ENCODE data around the gene ACAP1. TPM values are rescaled to one million over a fixed set of nuclear protein-coding genes. Genes with fewer than 3 reads are reported as not detected.

ACAP1 gene
- total RNA-seq, 1 donor from 2014 or later = 0.26 TPM

DNA sequence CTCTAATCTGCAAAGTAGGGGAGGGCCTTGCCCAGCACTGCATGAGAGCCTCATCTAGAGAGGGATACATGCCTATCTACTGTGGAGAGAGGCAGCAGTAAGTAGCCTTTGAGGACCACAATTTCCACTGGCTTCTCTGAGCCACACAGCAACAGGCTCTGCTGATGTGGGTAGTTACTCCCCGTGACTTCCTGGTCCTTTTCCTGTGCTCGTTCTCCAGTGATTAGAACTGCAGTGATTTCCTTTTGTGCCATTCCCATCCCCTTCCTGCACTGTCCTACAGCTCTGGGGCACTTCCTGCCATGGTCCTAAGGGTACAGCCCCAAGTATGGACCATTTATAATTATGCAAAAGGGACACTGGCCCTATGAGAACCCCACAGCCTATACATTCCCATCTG lies 55.0 kb downstream of the ACAP1 start:
- Histone ChIP-seq H3K27me3 (ENCODE audit: control insufficient read depth, insufficient read depth, low read length) (no peaks in the 10 kb centered on the region), H3K36me3 (ENCODE audit: control insufficient read depth, insufficient read depth, low read length) (peaks cover 38% of the 10 kb centered on the region), H3K4me3 (ENCODE audit: low read depth, low read length) (no peak overlapping the region)
- no peak for FAIRE-seq
- DNase-seq (ENCODE audit: low read depth) = no peak
- TF ChIP-seq, protein P1, sequence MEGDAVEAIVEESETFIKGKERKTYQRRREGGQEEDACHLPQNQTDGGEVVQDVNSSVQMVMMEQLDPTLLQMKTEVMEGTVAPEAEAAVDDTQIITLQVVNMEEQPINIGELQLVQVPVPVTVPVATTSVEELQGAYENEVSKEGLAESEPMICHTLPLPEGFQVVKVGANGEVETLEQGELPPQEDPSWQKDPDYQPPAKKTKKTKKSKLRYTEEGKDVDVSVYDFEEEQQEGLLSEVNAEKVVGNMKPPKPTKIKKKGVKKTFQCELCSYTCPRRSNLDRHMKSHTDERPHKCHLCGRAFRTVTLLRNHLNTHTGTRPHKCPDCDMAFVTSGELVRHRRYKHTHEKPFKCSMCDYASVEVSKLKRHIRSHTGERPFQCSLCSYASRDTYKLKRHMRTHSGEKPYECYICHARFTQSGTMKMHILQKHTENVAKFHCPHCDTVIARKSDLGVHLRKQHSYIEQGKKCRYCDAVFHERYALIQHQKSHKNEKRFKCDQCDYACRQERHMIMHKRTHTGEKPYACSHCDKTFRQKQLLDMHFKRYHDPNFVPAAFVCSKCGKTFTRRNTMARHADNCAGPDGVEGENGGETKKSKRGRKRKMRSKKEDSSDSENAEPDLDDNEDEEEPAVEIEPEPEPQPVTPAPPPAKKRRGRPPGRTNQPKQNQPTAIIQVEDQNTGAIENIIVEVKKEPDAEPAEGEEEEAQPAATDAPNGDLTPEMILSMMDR (IDR thresholded peaks at IDR 0.05; ENCODE audit: insufficient read depth, low read length, severe bottlenecking) = no peak

DNA sequence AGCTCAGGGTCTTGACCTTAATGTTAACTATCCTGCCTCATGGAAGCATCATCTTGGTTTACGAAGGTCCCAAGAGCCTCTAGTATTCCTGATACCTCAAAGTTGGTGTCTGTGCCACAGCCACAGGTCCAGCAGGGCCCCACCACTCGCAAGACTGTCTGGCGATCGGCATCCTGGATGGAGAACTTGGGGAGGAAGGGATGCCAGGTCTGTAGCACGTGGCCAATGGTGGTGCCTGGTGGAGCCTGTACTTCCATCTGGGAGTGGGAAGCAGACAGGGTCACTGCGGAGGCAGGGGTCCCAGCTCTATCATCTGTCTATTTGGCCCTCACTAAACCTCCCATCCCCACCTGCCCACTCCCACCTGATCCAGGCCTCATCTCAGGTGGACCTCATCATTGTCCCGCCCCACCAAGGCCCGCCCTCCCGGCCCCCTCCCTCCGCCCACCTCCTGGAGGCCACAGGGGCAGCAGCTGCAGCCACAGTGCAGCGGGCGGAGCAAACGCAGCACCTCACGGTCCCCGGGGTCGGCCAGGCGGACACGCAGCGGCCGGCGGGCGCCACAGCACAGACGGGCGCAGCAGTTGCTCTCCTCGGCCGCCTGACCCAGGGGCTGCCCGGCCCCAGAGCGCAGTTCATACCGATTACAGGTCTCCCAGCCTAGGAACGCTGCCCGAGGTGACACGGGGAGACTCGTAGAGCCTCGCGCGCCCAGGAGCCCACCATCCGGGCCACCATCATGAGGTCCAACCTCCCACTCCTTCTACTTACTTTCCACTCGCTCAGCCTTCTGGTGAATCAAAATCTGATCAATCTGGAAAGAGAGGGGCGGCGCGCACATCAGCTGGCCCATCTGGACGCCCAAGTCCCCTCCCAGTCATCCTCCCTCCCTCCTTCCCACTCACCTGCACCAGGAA lies 56.6 kb downstream of the ACAP1 start:
- Histone ChIP-seq H3K4me3 (ENCODE audit: low read depth, low read length) (peak overlapping the region; percentile 82), H3K27me3 (ENCODE audit: control insufficient read depth, insufficient read depth, low read length) (no peaks in the 10 kb centered on the region), H3K36me3 (ENCODE audit: control insufficient read depth, insufficient read depth, low read length) (peaks cover 32% of the 10 kb centered on the region)
- TF ChIP-seq, protein P1 (IDR thresholded peaks at IDR 0.05; ENCODE audit: insufficient read depth, low read length, severe bottlenecking) = no peak
- DNase-seq (ENCODE audit: low read depth) (no peak), FAIRE-seq (no peak)

DNA sequence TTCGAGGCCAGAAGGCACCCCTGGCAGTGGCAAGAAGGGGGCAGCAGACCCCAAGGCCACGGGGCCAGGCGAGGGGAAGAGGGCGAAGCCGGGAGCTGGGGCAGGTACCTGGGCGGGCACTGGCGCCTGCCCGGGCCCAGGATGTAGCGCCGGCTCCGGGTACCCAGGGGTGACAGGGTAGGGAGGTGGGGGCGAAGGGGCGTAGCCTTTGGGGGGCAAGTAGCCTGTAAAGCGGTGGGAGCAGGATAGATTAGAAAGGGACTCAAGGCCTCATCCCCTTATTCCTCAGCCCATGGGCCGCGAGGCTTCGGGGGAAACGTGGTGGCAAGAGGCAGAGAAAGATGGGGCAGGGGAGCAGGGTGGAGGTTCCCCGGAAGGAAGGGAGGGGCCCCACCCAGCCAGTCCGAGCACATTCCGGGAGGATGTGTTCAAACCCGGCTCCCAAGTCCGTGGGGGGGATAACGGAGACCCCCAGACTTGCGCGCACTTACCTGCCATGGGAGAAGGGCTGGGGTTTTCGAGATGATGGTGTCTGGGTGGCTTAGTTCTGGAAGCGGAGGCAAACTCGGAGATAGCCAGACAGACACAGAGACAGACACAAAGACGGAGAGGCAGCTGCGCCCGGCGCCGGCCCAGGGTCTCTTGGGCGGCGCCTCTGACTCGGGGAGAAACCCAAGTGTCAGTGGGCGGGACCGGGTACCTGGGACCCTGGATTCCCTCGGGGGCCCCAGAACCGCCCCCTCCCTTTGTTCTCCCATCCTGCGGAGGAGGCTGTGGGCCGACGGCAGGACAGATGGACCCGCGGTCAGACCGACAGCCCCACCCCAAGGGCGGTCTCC lies 57.5 kb downstream of the ACAP1 start:
- Histone ChIP-seq H3K4me3 (ENCODE audit: low read depth, low read length) (peak overlapping the region; percentile 82), H3K27me3 (ENCODE audit: control insufficient read depth, insufficient read depth, low read length) (no peaks in the 10 kb centered on the region), H3K36me3 (ENCODE audit: control insufficient read depth, insufficient read depth, low read length) (peaks cover 26% of the 10 kb centered on the region)
- DNase-seq (ENCODE audit: low read depth) = peak; percentile 44
- TF ChIP-seq, protein P1 (IDR thresholded peaks at IDR 0.05; ENCODE audit: insufficient read depth, low read length, severe bottlenecking) = no peak
- no peak for FAIRE-seq

DNA sequence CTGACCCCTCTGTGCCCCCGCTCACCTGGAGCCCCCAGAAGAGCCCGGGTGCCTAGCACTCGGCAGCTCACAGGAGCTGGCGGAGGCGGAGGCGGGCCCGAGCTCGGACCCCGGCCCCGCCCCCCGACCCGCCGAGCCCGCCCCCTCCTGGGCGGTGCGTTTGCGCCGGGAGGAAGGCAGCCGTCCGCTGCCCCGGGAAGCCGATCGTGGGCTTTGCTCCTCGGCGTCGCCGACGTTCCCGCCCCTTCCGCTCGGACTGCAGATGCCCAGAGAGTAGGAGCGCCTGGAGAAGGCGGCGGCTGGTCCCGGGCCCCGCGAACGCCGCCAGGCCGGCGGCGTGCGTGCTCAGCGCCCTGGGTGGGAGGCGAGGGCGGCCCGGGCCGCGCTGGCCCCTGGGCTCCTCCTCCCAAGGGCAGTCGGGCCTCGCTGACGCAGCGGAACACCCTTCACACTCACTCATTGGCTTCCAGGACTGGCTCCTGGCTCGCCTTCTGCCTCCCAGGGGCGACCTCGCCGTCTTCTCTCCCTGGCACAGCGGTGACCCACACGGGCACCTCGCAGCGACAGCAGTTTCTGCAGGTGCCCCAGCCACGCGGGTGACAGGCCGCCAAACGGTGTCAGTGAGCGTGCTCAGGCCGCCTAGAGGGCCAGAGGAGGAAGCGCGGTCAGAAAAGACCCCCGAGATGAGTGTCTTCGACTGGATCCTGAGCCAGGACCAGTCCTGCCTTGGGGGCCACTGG lies 58.3 kb downstream of the ACAP1 start, which contains the start of gene PLSCR3:
Gene PLSCR3 (minus strand): TSS at position 74 of the 740 bp plus-strand sequence. CDS start 415 bp downstream, outside the sequence.
- peak within 1 kb of the TSS; percentile 82 for H3K4me3 ChIP-seq (ENCODE audit: low read depth, low read length)
- FAIRE-seq (no peak), DNase-seq (ENCODE audit: low read depth) (peak; percentile 77)
- TF ChIP-seq, protein P1 (IDR thresholded peaks at IDR 0.05; ENCODE audit: insufficient read depth, low read length, severe bottlenecking) = peak; percentile 53
- no peaks in the 10 kb centered on the region for H3K27me3 ChIP-seq (ENCODE audit: control insufficient read depth, insufficient read depth, low read length)
- peaks cover 22% of the 10 kb centered on the region for H3K36me3 ChIP-seq (ENCODE audit: control insufficient read depth, insufficient read depth, low read length)

DNA sequence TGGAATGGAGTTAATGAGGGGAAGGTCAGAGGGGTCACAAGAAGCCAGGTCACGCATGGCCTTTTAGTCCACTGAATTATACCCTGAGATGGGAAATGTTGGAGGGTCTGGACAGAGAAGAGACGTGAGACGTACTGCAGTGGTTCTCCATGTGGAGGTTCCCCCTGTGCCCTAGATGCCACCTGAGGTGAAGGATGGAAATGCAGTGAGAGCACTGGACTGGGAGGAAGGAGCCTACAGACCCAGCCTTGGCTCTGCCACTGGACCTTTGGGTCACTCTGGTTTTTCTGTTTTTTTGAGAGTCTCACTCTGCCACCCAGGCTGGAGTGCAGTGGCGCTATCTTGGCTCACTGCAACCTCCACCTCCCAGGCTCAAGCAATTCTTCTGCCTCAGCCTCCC lies 59.8 kb downstream of the ACAP1 start:
- H3K27me3 ChIP-seq (ENCODE audit: control insufficient read depth, insufficient read depth, low read length) = no peaks in the 10 kb centered on the region
- peaks cover 11% of the 10 kb centered on the region for H3K36me3 ChIP-seq (ENCODE audit: control insufficient read depth, insufficient read depth, low read length)
- no peak for FAIRE-seq
- H3K4me3 ChIP-seq (ENCODE audit: low read depth, low read length) = no peak overlapping the region
- DNase-seq (ENCODE audit: low read depth) = no peak
- TF ChIP-seq, protein P1 (IDR thresholded peaks at IDR 0.05; ENCODE audit: insufficient read depth, low read length, severe bottlenecking) = no peak

Measured in bronchial epithelial cell (primary cell).